HepG2 (cell line): ENCODE measurements around the gene CCDC30.
"Not testable (repeated sequence)": the region's sequence is repeated elsewhere in the genome, so short reads cannot be mapped to it uniquely, and the experiment has no call there.

Experiments
- EP300 ChIP-seq, 3 experiments: sonication (generic) in 1 of 3; formaldehyde crosslinking in 1 of 3; IDR thresholded peaks; 2 replicates each; pipeline versions ENCODE4 v1.5.1 to v1.6.1; 2011 to 2020; ENCODE audit warnings: low read depth in 2 of 3, low read length in 2 of 3, borderline replicate concordance in 1 of 3, improper control_type of control experiment in 1 of 3, mild to moderate bottlenecking in 1 of 3, missing genetic modification reagents in 1 of 3, moderate library complexity in 1 of 3
- PATZ1 ChIP-seq: sonication (generic); formaldehyde crosslinking; IDR thresholded peaks from 2 replicates; pipeline ENCODE4 v1.4.0; 2020; ENCODE audit warnings: missing genetic modification reagents
- TBX3 ChIP-seq: fragments of 450-650 bp; IDR thresholded peaks from 2 replicates; pipeline ENCODE4 v1.6.1; 2017; ENCODE audit warnings: antibody characterized with exemption, mild to moderate bottlenecking, inconsistent platforms, borderline replicate concordance
- ZNF430 ChIP-seq: sonication (generic); formaldehyde crosslinking; IDR thresholded peaks from 2 replicates; pipeline ENCODE4 v1.9.0; 2021; ENCODE audit warnings: mild to moderate bottlenecking, missing genetic modification reagents
- TF ChIP-seq, protein P1 (sequence below): IDR thresholded peaks from 2 replicates; pipeline ENCODE4 v1.6.1; 2016; ENCODE audit warnings: mild to moderate bottlenecking
- TF ChIP-seq, protein P2 (sequence below): sonication (generic); formaldehyde crosslinking; IDR thresholded peaks from 2 replicates; pipeline ENCODE4 v1.5.0; 2020; ENCODE audit warnings: mild to moderate bottlenecking, missing genetic modification reagents, moderate library complexity

- TF ChIP-seq ZNF430 (CRISPR knock-in tag); PATZ1 (CRISPR knock-in tag); TBX3; EP300 (IDR thresholded peaks at IDR 0.05; ENCODE audit: low read depth in 2 of 2, low read length in 2 of 2); EP300 (CRISPR knock-in tag; IDR thresholded peaks at IDR 0.05; ENCODE audit: borderline replicate concordance): not testable (repeated sequence)
- TF ChIP-seq, protein P1, sequence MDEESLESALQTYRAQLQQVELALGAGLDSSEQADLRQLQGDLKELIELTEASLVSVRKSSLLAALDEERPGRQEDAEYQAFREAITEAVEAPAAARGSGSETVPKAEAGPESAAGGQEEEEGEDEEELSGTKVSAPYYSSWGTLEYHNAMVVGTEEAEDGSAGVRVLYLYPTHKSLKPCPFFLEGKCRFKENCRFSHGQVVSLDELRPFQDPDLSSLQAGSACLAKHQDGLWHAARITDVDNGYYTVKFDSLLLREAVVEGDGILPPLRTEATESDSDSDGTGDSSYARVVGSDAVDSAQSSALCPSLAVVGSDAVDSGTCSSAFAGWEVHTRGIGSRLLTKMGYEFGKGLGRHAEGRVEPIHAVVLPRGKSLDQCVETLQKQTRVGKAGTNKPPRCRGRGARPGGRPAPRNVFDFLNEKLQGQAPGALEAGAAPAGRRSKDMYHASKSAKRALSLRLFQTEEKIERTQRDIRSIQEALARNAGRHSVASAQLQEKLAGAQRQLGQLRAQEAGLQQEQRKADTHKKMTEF (CRISPR knock-in tag) = not testable (repeated sequence)
- TF ChIP-seq, protein P2, sequence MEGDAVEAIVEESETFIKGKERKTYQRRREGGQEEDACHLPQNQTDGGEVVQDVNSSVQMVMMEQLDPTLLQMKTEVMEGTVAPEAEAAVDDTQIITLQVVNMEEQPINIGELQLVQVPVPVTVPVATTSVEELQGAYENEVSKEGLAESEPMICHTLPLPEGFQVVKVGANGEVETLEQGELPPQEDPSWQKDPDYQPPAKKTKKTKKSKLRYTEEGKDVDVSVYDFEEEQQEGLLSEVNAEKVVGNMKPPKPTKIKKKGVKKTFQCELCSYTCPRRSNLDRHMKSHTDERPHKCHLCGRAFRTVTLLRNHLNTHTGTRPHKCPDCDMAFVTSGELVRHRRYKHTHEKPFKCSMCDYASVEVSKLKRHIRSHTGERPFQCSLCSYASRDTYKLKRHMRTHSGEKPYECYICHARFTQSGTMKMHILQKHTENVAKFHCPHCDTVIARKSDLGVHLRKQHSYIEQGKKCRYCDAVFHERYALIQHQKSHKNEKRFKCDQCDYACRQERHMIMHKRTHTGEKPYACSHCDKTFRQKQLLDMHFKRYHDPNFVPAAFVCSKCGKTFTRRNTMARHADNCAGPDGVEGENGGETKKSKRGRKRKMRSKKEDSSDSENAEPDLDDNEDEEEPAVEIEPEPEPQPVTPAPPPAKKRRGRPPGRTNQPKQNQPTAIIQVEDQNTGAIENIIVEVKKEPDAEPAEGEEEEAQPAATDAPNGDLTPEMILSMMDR (CRISPR knock-in tag) = peak; percentile 76
Observed at GRCh38 chr1:42511581-42512155, 48.6 kb downstream of the CCDC30 start.
